H9 (cell line): ENCODE data around the gene CCL27. TPM values are rescaled to one million over a fixed set of nuclear protein-coding genes. Genes with fewer than 3 reads are reported as not detected.

Source experiments
- DNase-seq: peaks from one replicate; pipeline ENCODE4 v3.0.0-alpha.2; 2017
- H2AFZ ChIP-seq: one replicate; pipeline ENCODE4 v1.6.1; 2013; ENCODE audit warnings: mild to moderate bottlenecking, low read length, control low read depth, moderate library complexity
- H2AK5ac ChIP-seq: 2 replicates; pipeline ENCODE4 v1.6.1; 2013; ENCODE audit warnings: low read length, control low read depth, mixed read lengths; ENCODE audit not compliant: insufficient read length
- H2BK120ac ChIP-seq: one replicate; pipeline ENCODE4 v1.6.1; 2013; ENCODE audit warnings: low read depth, mild to moderate bottlenecking, low read length, control low read depth, inconsistent platforms; ENCODE audit not compliant: poor library complexity, severe bottlenecking
- H2BK12ac ChIP-seq: 2 replicates; pipeline ENCODE4 v1.6.1; 2013; ENCODE audit warnings: low read length, control low read depth, mixed read lengths, low read depth; ENCODE audit not compliant: insufficient read length
- H2BK15ac ChIP-seq: 2 replicates; pipeline ENCODE4 v1.6.1; 2013; ENCODE audit warnings: low read depth, low read length, control low read depth
- H2BK20ac ChIP-seq: one replicate; pipeline ENCODE4 v1.6.1; 2013; ENCODE audit warnings: low read depth, mild to moderate bottlenecking, low read length, control low read depth, inconsistent platforms; ENCODE audit not compliant: poor library complexity, severe bottlenecking
- H2BK5ac ChIP-seq: 2 replicates; pipeline ENCODE4 v1.6.1; 2013; ENCODE audit warnings: low read length, control low read depth, mixed read lengths; ENCODE audit not compliant: insufficient read length
- H3K14ac ChIP-seq: 2 replicates; pipeline ENCODE4 v1.6.1; 2013; ENCODE audit warnings: low read length, control low read depth; ENCODE audit not compliant: insufficient read depth
- H3K18ac ChIP-seq: 2 replicates; pipeline ENCODE4 v1.6.1; 2013; ENCODE audit warnings: low read depth, mild to moderate bottlenecking, mixed read lengths, low read length, control low read depth; ENCODE audit not compliant: insufficient read length
- H3K23ac ChIP-seq: 2 replicates; pipeline ENCODE4 v1.6.1; 2013; ENCODE audit warnings: low read length, control low read depth, mixed read lengths, low read depth; ENCODE audit not compliant: insufficient read length
- H3K23me2 ChIP-seq: 2 replicates; pipeline ENCODE4 v1.6.1; 2013; ENCODE audit warnings: low read depth, mild to moderate bottlenecking, mixed read lengths, low read length, control low read depth; ENCODE audit not compliant: insufficient read length, poor library complexity, severe bottlenecking
- H3K27ac ChIP-seq: 2 replicates; pipeline ENCODE4 v1.5.1; 2013; ENCODE audit warnings: low read length, control low read depth, mixed read lengths, low read depth; ENCODE audit not compliant: insufficient read length
- H3K27me3 ChIP-seq: 2 replicates; pipeline ENCODE4 v1.6.1; 2013; ENCODE audit warnings: low read length, control low read depth, inconsistent platforms; ENCODE audit not compliant: insufficient read depth
- H3K4ac ChIP-seq: 2 replicates; pipeline ENCODE4 v1.6.1; 2013; ENCODE audit warnings: low read depth, mild to moderate bottlenecking, control low read depth, inconsistent platforms, low read length, moderate library complexity
- H3K4me1 ChIP-seq: 2 replicates; pipeline ENCODE4 v1.6.1; 2013; ENCODE audit warnings: low read length, control low read depth, inconsistent platforms; ENCODE audit not compliant: insufficient read depth
- H3K4me2 ChIP-seq: 2 replicates; pipeline ENCODE4 v1.6.1; 2013; ENCODE audit warnings: low read length, control low read depth, mixed read lengths; ENCODE audit not compliant: insufficient read length, insufficient read depth
- H3K56ac ChIP-seq: 2 replicates; pipeline ENCODE4 v1.6.1; 2013; ENCODE audit warnings: low read depth, mild to moderate bottlenecking, mixed read lengths, low read length, control low read depth; ENCODE audit not compliant: insufficient read length
- H3K79me1 ChIP-seq: 2 replicates; pipeline ENCODE4 v1.6.1; 2013; ENCODE audit warnings: low read depth, mild to moderate bottlenecking, moderate library complexity, low read length, control low read depth, inconsistent platforms; ENCODE audit not compliant: insufficient read depth, poor library complexity, severe bottlenecking
- H3K79me2 ChIP-seq: 2 replicates; pipeline ENCODE4 v1.6.1; 2013; ENCODE audit warnings: low read length, control low read depth, inconsistent platforms; ENCODE audit not compliant: insufficient read depth
- H3K9ac ChIP-seq: 2 replicates; pipeline ENCODE4 v1.6.1; 2013; ENCODE audit warnings: low read length, control low read depth, mixed read lengths; ENCODE audit not compliant: insufficient read length; ENCODE audit errors: extremely low read depth
- H3K9me3 ChIP-seq: one replicate; pipeline ENCODE4 v1.6.1; 2013; ENCODE audit warnings: low read depth, low read length, inconsistent platforms; ENCODE audit not compliant: control insufficient read depth
- H3T11ph ChIP-seq: one replicate; pipeline ENCODE4 v1.6.1; 2013; ENCODE audit warnings: mild to moderate bottlenecking, low read length, control low read depth, inconsistent platforms
- H4K20me1 ChIP-seq: one replicate; pipeline ENCODE4 v1.6.1; 2013; ENCODE audit not compliant: control insufficient read depth, insufficient read length, insufficient read depth
- H4K5ac ChIP-seq: 2 replicates; pipeline ENCODE4 v1.6.1; 2013; ENCODE audit warnings: low read depth, mild to moderate bottlenecking, mixed read lengths, low read length, control low read depth; ENCODE audit not compliant: insufficient read length
- H4K8ac ChIP-seq: replicated peaks from 2 replicates; pipeline ENCODE4 v1.6.1; 2013; ENCODE audit warnings: low read length, control low read depth, mixed read lengths, low read depth; ENCODE audit not compliant: insufficient read length
- H4K91ac ChIP-seq: 2 replicates; pipeline ENCODE4 v1.6.1; 2013; ENCODE audit warnings: low read depth, mild to moderate bottlenecking, moderate library complexity, mixed read lengths, low read length, control low read depth; ENCODE audit not compliant: insufficient read length
- H3K27ac Mint-ChIP-seq, 3 experiments: 2 replicates in 2 of 3; 3 replicates in 1 of 3; pipeline ENCODE4 v1.8.0; 2020 to 2021; ENCODE audit warnings: mixed read lengths in 3 of 3, mild to moderate bottlenecking in 1 of 3, moderate library complexity in 1 of 3
- H3K27me3 Mint-ChIP-seq: 2 replicates; pipeline ENCODE4 v1.8.0; 2021; ENCODE audit warnings: low read depth, mild to moderate bottlenecking, moderate library complexity, mixed read lengths
- H3K36me3 Mint-ChIP-seq, 3 experiments: 2 replicates in 2 of 3; 3 replicates in 1 of 3; pipeline ENCODE4 v1.8.0; 2020 to 2021; ENCODE audit warnings: low read depth in 3 of 3, mixed read lengths in 3 of 3; ENCODE audit not compliant: insufficient read depth in 1 of 3
- H3K4me1 Mint-ChIP-seq, 2 experiments: 2 replicates each; pipeline ENCODE4 v1.8.0; 2020; ENCODE audit warnings: mixed read lengths in 2 of 2
- H3K4me3 Mint-ChIP-seq, 2 experiments: 2 replicates in 1 of 2; 3 replicates in 1 of 2; pipeline ENCODE4 v1.8.0; 2020 to 2021; ENCODE audit warnings: mild to moderate bottlenecking in 2 of 2, mixed read lengths in 2 of 2, moderate library complexity in 1 of 2
- H3K9me3 Mint-ChIP-seq, 2 experiments: 2 replicates in 1 of 2; 3 replicates in 1 of 2; pipeline ENCODE4 v1.8.0; 2020; ENCODE audit warnings: mild to moderate bottlenecking in 2 of 2, mixed read lengths in 2 of 2, moderate library complexity in 1 of 2
- WGBS: extraction: QIAGEN DNeasy Blood & Tissue Kit; methylation state at CpG from one replicate; pipeline ENCODE4 v1.1.7; 2013; ENCODE audit warnings: missing lambda C conversion rate, low lambda C conversion rate, mixed read lengths; ENCODE audit not compliant: insufficient read length; ENCODE audit errors: extremely low coverage; 5-methylcytosine and 5-hydroxymethylcytosine counted together
- total RNA-seq: library from RNA; stranded (reverse); gene quantifications from 2 replicates; pipeline ENCODE4 v1.2.1, GENCODE V29; 2021
- TF ChIP-seq, protein P1 (sequence below): fragments of 200-600 bp; sonication (generic); conservative IDR thresholded peaks from 3 replicates; pipeline ENCODE4 v1.8.0; 2021; ENCODE audit warnings: antibody characterized with exemption, mild to moderate bottlenecking

The CCL27 gene
- total RNA-seq, 1 experiment from 2014 or later: 0.28 TPM

DNA sequence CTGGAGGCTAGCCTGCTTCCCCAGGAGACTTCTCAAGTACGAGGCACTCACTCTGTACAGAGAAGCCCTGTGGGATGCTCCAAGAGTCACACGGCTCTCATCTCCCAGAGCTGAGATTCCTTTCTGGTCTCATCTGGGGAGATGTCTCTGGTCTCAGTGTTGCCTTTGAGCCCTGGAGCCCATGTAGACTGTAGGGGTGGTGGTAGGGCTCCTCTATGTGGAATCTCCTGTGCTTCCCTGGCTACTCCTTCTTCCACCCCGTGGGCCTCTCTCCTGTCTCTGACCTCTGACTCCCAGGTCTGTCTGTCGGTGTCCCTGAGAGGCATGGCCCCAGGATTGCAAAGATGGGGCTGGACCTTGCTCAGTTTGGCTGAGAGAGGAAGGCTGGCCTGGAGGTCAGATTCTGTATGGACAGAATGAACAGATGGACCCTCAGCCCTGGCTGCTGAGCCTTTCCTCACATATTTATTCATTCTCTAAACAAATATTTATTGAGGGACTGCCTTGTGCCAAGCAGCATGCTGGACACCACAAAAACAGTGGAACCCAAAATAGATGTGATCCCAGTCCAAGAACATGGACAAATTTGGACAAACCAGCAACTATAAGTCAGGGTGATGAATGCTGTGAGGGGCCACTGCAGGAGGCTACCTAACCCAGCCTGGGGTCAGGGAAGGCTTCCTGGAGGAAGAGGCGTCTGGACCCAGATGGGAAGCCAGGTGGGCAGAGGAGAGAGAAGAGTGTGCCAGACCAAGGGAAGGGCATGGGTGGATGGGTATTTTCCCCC, 26.1 kb upstream of the CCL27 start:
- Histone ChIP-seq H3K4me1 (peaks cover 8% of the 10 kb centered on the region; the same call in 1 of the 2 replicates), H2BK5ac (no peak overlapping the region), H4K91ac (no peak overlapping the region), H3K56ac (no peak overlapping the region), H3K4me2 (no peak overlapping the region), H3K9me3 (no peaks in the 10 kb centered on the region), H3K9ac (no peak overlapping the region), H3K4ac (no peak overlapping the region), H4K5ac (no peak overlapping the region), H3K18ac (no peak overlapping the region), H3T11ph (no peak overlapping the region), H3K79me2 (no peaks in the 10 kb centered on the region), H3K14ac (no peak overlapping the region), H2BK12ac (no peak overlapping the region), H4K8ac (no peak overlapping the region), H2BK15ac (no peak overlapping the region), H3K23ac (no peak overlapping the region), H2BK120ac (no peak overlapping the region), H3K79me1 (no peaks in the 10 kb centered on the region), H3K23me2 (no peaks in the 10 kb centered on the region), H2AK5ac (no peak overlapping the region), H2AFZ (no peak overlapping the region), H3K27me3 (no peaks in the 10 kb centered on the region), H3K27ac (no peak overlapping the region), H2BK20ac (no peak overlapping the region), H4K20me1 (no peaks in the 10 kb centered on the region)
- TF ChIP-seq, protein P1, sequence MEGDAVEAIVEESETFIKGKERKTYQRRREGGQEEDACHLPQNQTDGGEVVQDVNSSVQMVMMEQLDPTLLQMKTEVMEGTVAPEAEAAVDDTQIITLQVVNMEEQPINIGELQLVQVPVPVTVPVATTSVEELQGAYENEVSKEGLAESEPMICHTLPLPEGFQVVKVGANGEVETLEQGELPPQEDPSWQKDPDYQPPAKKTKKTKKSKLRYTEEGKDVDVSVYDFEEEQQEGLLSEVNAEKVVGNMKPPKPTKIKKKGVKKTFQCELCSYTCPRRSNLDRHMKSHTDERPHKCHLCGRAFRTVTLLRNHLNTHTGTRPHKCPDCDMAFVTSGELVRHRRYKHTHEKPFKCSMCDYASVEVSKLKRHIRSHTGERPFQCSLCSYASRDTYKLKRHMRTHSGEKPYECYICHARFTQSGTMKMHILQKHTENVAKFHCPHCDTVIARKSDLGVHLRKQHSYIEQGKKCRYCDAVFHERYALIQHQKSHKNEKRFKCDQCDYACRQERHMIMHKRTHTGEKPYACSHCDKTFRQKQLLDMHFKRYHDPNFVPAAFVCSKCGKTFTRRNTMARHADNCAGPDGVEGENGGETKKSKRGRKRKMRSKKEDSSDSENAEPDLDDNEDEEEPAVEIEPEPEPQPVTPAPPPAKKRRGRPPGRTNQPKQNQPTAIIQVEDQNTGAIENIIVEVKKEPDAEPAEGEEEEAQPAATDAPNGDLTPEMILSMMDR: no peak
- Mint-ChIP-seq H3K9me3 (no peaks in the 10 kb centered on the region), H3K36me3 (no peaks in the 10 kb centered on the region), H3K27me3 (no peaks in the 10 kb centered on the region; the same call in none of the 2 replicates), H3K4me1 (peaks cover 13 to 17% of the 10 kb centered on the region in 2 experiments), H3K27ac (peak overlapping the region in 2 of 3 experiments; percentile 53 to 67; a peak in 1 of 7 replicates), H3K4me3 (no peak overlapping the region)
- whole genome bisulfite sequencing: no CpG with 5 or more reads among the region's 5 CpGs
- DNase-seq: no peak
